Naive B cell (primary cell): Measurements from ENCODE around the gene RNF126. TPM values are rescaled to one million over a fixed set of nuclear protein-coding genes. Genes with fewer than 3 reads are reported as not detected.
A peak's percentile ranks its signal among the peaks of the same experiment; 100 is the strongest.
"Not testable (repeated sequence)": the region's sequence is repeated elsewhere in the genome, so short reads cannot be mapped to it uniquely, and the experiment has no call there.

ENCODE experiments used
- ATAC-seq, 2 donors: fragments of 150-1000 bp; cut with Tn5 transposase; 2 replicates each; pipeline ENCODE4 v1.10.0; 2021; ENCODE audit warnings: low read depth in 2 of 2, mild to moderate bottlenecking in 2 of 2, moderate library complexity in 2 of 2
- DNase-seq: peaks from one replicate; pipeline ENCODE4 v3.0.0; 2022
- H3K27ac Mint-ChIP-seq, 6 donors: one replicate each; pipeline ENCODE4 v1.8.0; 2020 to 2022; ENCODE audit warnings: mild to moderate bottlenecking in 6 of 6, mixed read lengths in 6 of 6, moderate library complexity in 5 of 6, inconsistent platforms in 2 of 6
- H3K27me3 Mint-ChIP-seq, 3 donors: one replicate each; pipeline ENCODE4 v1.8.0; 2021 to 2022; ENCODE audit warnings: mixed read lengths in 3 of 3, mild to moderate bottlenecking in 1 of 3
- H3K36me3 Mint-ChIP-seq, 2 donors: one replicate each; pipeline ENCODE4 v1.8.0; 2020 to 2022; ENCODE audit warnings: mixed read lengths in 2 of 2, inconsistent platforms in 1 of 2, mild to moderate bottlenecking in 1 of 2
- H3K4me1 Mint-ChIP-seq, 3 donors: one replicate each; pipeline ENCODE4 v1.8.0; 2020 to 2022; ENCODE audit warnings: mixed read lengths in 3 of 3, inconsistent platforms in 1 of 3, mild to moderate bottlenecking in 1 of 3, moderate library complexity in 1 of 3
- H3K4me3 Mint-ChIP-seq, 8 donors: one replicate each; pipeline ENCODE4 v1.8.0; 2020 to 2022; ENCODE audit warnings: mild to moderate bottlenecking in 8 of 8, mixed read lengths in 8 of 8, moderate library complexity in 8 of 8, inconsistent platforms in 2 of 8
- H3K9me3 Mint-ChIP-seq, 7 donors: one replicate each; pipeline ENCODE4 v1.8.0; 2020 to 2022; ENCODE audit warnings: mixed read lengths in 7 of 7, mild to moderate bottlenecking in 5 of 7, inconsistent platforms in 2 of 7, moderate library complexity in 1 of 7
- polyA plus RNA-seq, 6 donors: library from polyadenylated mRNA; unstranded; fragments of 300-500 nt; fragmentation: Illumina TruSeq; gene quantifications; one replicate each; pipeline ENCODE4 v1.2.3, GENCODE V29; 2021; ENCODE audit warnings: low read depth in 6 of 6

Gene RNF126
- polyA plus RNA-seq, 6 donors from 2014 or later: 51.0 to 72.4 (median 59.1) TPM

- H3K4me3 Mint-ChIP-seq, H3K36me3 Mint-ChIP-seq, DNase-seq, H3K9me3 Mint-ChIP-seq, ATAC-seq: not testable (repeated sequence)
- Mint-ChIP-seq H3K27me3 (peaks cover 10 to 47% (median 21%) of the 10 kb centered on the region in 3 donors), H3K4me1 (peaks cover 6 to 15% (median 9%) of the 10 kb centered on the region in 3 donors), H3K27ac (peak overlapping the region in 1 of 6 donors; percentile 47)
Observed at GRCh38 chr19:698529-698928, 35.5 kb upstream of the RNF126 start.

GRCh38 chr19:695352-695949 lies 32.4 kb upstream of the RNF126 start, which contains the start of gene PRSS57:
PRSS57 (minus strand) TSS chr19:695452; CDS start chr19:695430, 22 bp downstream.
- peak within 1 kb of the TSS in 3 of 8 donors; percentile 26 to 64 (median 54) for H3K4me3 Mint-ChIP-seq
- no peak for ATAC-seq
- peaks cover 0 to 7% (median 0%) of the 10 kb centered on the region in 3 donors for H3K4me1 Mint-ChIP-seq
- no peak for DNase-seq
- H3K27ac Mint-ChIP-seq: peak within 1 kb of the TSS in 2 of 6 donors; percentile 67 to 69
- H3K9me3 Mint-ChIP-seq: no peaks in the 10 kb centered on the region
- H3K36me3 Mint-ChIP-seq: no peaks in the 10 kb centered on the region
- H3K27me3 Mint-ChIP-seq: peaks cover 0 to 32% (median 7%) of the 10 kb centered on the region in 3 donors

DNA sequence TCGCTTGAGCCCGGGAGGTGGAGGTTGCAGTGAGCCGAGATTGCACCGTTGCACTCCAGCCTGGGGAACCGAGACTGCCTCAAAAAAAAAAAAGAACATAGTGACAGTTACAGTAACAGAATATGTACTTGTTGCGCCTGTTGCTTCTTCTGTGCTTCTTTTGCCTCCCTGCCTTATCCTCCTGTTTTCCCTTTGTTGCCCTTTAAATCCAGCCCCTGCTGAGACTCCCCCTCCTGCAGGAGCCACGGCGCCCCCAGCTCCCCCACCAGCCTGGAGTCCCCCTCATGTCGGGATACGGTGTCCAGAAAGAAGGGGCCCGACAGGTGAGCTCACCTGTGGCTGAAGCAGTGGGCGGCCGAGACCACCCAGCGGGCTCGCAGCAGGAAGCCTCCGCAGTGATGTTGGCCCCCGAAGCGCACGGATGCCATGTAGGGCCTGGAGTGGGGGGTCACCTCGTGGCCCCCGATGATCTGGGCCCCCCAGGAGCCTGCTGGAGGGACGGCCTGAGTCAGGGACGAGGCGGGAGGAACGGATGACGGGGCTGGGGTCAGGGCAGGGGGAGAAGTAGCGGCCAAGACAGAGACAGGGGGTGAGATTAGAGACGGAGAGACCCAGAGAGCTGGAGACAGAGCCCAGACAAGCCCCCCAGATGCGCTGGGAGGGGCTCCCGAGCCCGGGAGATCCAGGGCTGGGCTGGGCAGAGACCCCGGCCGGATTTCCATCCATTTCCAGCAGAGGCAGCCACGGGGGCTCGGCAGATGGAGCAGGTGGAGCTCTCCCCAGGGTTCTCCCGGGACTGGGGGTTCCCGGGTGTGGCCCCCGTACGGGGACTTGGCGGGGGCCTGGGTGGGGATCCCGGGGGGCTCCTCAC lies 31.7 kb upstream of the RNF126 start:
- Mint-ChIP-seq H3K4me3 (peak overlapping the region in 1 of 8 donors; percentile 54), H3K9me3 (no peaks in the 10 kb centered on the region), H3K36me3 (no peaks in the 10 kb centered on the region), H3K27me3 (peaks cover 0 to 32% (median 7%) of the 10 kb centered on the region in 3 donors), H3K4me1 (peaks cover 0 to 7% (median 0%) of the 10 kb centered on the region in 3 donors), H3K27ac (peak overlapping the region in 2 of 6 donors; percentile 67 to 69)
- no peak for ATAC-seq
- DNase-seq: no peak

DNA sequence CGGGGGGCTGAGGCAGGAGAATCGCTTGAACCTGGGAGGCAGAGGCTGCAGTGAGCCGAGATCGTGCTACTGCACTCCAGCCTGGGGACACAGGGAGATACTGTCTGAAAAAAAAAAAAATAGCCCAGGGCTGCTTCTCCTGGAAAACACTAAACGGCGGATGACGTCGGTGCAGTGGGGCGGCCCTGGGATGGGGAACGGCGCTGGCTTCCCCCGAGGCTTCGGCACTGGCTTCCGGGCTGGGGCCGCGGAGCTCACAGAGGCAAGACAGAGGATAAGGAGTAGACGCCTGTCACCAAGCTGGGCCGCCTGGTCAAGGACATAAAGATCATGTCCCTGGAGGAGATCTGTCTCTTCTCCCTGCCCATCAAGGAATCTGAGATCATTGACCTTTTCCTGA lies 27.2 kb upstream of the RNF126 start:
- Mint-ChIP-seq H3K27ac (no peak overlapping the region), H3K4me1 (no peaks in the 10 kb centered on the region), H3K4me3 (no peak overlapping the region), H3K27me3 (peaks cover 0 to 15% (median 0%) of the 10 kb centered on the region in 3 donors), H3K36me3 (no peaks in the 10 kb centered on the region), H3K9me3 (no peaks in the 10 kb centered on the region)
- ATAC-seq (no peak), DNase-seq (no peak)

GRCh38 chr19:688992-689391 lies 26.0 kb upstream of the RNF126 start:
- Mint-ChIP-seq H3K9me3 (no peaks in the 10 kb centered on the region), H3K36me3 (no peaks in the 10 kb centered on the region), H3K27me3 (peaks cover 0 to 5% (median 0%) of the 10 kb centered on the region in 3 donors), H3K4me1 (no peaks in the 10 kb centered on the region), H3K4me3 (no peak overlapping the region), H3K27ac (peak overlapping the region in 1 of 6 donors; percentile 13)
- DNase-seq (no peak), ATAC-seq (no peak)

- H3K27ac Mint-ChIP-seq: no peak overlapping the region
Observed at GRCh38 chr19:688214-688613, 25.2 kb upstream of the RNF126 start.

GRCh38 chr19:687569-688166 lies 24.7 kb upstream of the RNF126 start:
- H3K36me3 Mint-ChIP-seq: no peaks in the 10 kb centered on the region
- H3K27me3 Mint-ChIP-seq: peaks cover 0 to 5% (median 0%) of the 10 kb centered on the region in 3 donors
- peak overlapping the region in 1 of 6 donors; percentile 65 for H3K27ac Mint-ChIP-seq
- H3K4me1 Mint-ChIP-seq: no peaks in the 10 kb centered on the region
- no peak for ATAC-seq
- H3K9me3 Mint-ChIP-seq: no peaks in the 10 kb centered on the region
- DNase-seq: no peak
- H3K4me3 Mint-ChIP-seq: no peak overlapping the region

More at GRCh38 chr19:688214-688613, 25.2 kb upstream of the RNF126 start:
- Mint-ChIP-seq H3K9me3 (no peaks in the 10 kb centered on the region), H3K4me3 (peak overlapping the region in 1 of 8 donors; percentile 33), H3K36me3 (no peaks in the 10 kb centered on the region), H3K27me3 (peaks cover 0 to 5% (median 0%) of the 10 kb centered on the region in 3 donors), H3K4me1 (no peaks in the 10 kb centered on the region)
- DNase-seq (no peak), ATAC-seq (no peak)

DNA sequence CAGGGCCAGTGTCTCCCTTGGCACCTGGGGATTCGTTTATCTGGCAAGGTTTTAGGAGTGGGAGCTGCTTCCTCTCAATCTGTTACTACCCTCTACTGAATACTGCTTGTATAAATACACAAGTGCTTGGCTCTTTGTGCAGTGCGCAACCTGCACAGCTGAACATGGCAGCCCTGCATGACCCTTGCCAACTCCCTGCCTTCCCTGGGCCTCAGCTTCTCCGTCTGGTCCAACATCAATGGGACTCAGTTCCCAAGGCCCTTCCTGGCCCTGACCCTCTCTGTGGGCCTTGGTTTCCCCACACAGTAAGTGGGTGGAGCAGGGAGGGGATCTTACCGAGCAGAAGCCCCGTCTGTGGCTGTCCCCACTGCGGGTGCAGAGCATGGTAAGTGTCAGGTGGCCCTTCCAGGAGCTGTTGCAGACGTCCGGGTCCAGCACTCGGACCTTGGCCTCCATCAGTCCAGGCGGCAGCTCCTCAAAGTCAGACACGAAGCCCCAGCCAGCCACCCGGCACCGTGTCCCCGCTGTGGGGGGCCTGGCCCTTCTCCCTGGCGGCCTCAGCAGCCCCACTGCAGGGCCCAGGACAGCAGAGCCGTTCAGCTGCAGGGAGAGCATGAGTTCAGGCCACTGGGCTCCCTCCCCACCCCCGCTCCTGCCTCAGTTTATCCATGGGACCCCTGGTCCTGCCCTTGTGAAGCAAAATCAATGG lies 23.7 kb upstream of the RNF126 start:
- H3K9me3 Mint-ChIP-seq: no peaks in the 10 kb centered on the region
- no peak for ATAC-seq
- peaks cover 0 to 5% (median 0%) of the 10 kb centered on the region in 3 donors for H3K27me3 Mint-ChIP-seq
- no peak for DNase-seq
- H3K27ac Mint-ChIP-seq: peak overlapping the region in 1 of 6 donors; percentile 88
- H3K4me1 Mint-ChIP-seq: peaks cover 0 to 3% (median 0%) of the 10 kb centered on the region in 3 donors
- no peaks in the 10 kb centered on the region for H3K36me3 Mint-ChIP-seq
- no peak overlapping the region for H3K4me3 Mint-ChIP-seq

DNA sequence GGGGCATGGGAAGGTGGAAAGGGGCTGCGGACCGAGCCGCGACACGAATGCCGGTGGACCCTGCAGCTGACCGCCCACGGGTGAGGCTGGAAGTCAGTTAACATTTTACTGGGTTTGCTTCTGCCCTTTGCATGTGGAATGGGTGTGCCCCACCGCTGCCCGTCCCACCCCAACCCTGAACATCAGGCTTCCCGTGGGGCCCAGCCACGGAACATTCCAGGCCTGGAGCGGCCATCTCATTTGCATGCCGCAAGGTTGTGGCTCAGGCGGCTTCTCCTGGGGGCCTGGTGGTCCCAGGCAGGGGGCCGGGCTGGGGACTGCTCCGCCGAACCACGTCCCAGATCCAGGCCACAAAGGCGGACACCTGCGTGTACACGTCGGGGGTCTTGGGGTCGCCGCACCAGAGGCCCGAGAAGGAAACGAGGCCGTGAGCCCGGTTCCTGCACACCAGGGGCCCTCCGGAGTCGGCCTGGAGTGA lies 22.5 kb upstream of the RNF126 start:
- Mint-ChIP-seq H3K27me3 (peaks cover 0 to 5% (median 0%) of the 10 kb centered on the region in 3 donors), H3K4me3 (no peak overlapping the region), H3K9me3 (no peaks in the 10 kb centered on the region), H3K4me1 (peaks cover 5 to 7% (median 6%) of the 10 kb centered on the region in 3 donors), H3K27ac (no peak overlapping the region), H3K36me3 (no peaks in the 10 kb centered on the region)
- no peak for DNase-seq
- ATAC-seq: no peak

- ATAC-seq (no peak), DNase-seq (no peak)
- Mint-ChIP-seq H3K27ac (peak overlapping the region in 5 of 6 donors; percentile 12 to 61 (median 43)), H3K4me3 (no peak overlapping the region), H3K4me1 (peaks cover 7 to 12% (median 7%) of the 10 kb centered on the region in 3 donors), H3K27me3 (peaks cover 0 to 2% (median 0%) of the 10 kb centered on the region in 3 donors), H3K9me3 (no peaks in the 10 kb centered on the region), H3K36me3 (no peaks in the 10 kb centered on the region)
Observed at GRCh38 chr19:682678-683320, 19.8 kb upstream of the RNF126 start.

GRCh38 chr19:681029-682019 lies 18.3 kb upstream of the RNF126 start:
- Mint-ChIP-seq H3K27ac (peak overlapping the region; percentile 94 to 100 (median 100)), H3K4me1 (peaks cover 7 to 12% (median 7%) of the 10 kb centered on the region in 3 donors), H3K27me3 (no peaks in the 10 kb centered on the region), H3K4me3 (peak overlapping the region; percentile 76 to 98 (median 96)), H3K9me3 (no peaks in the 10 kb centered on the region), H3K36me3 (no peaks in the 10 kb centered on the region)
- DNase-seq (peak; percentile 72), ATAC-seq (peak; percentile 7 to 23)
